Kidney epithelial cell (primary cell): Measurements from ENCODE around the gene SUN1. TPM values are rescaled to one million over a fixed set of nuclear protein-coding genes. Genes with fewer than 3 reads are reported as not detected.

Source experiments
- DNase-seq: peaks from one replicate; pipeline ENCODE4 v3.0.0-alpha.2; 2010; ENCODE audit warnings: low read depth
- H3K27me3 ChIP-seq: 2 replicates; pipeline ENCODE4 v1.6.0; 2011; ENCODE audit warnings: low read length; ENCODE audit not compliant: control insufficient read depth, insufficient read depth
- H3K36me3 ChIP-seq: 2 replicates; pipeline ENCODE4 v1.5.1; 2011; ENCODE audit warnings: low read length; ENCODE audit not compliant: control insufficient read depth, insufficient read depth
- H3K4me3 ChIP-seq: 2 replicates; pipeline ENCODE4 v1.5.1; 2011; ENCODE audit warnings: low read depth, mild to moderate bottlenecking, control low read depth, low read length
- total RNA-seq: library from RNA; depleted of rRNA; stranded (reverse); fragments of >200 nt; gene quantifications from 2 replicates; pipeline ENCODE4 v1.2.3, GENCODE V29; 2015
- TF ChIP-seq, protein P1 (sequence below): IDR thresholded peaks from 2 replicates; pipeline ENCODE4 v1.5.1; 2011; ENCODE audit warnings: mild to moderate bottlenecking, moderate library complexity, low read length, control low read depth, inconsistent platforms; ENCODE audit not compliant: insufficient read depth, poor library complexity, severe bottlenecking

Gene SUN1
- total RNA-seq, 1 donor from 2014 or later = 192 TPM

DNA sequence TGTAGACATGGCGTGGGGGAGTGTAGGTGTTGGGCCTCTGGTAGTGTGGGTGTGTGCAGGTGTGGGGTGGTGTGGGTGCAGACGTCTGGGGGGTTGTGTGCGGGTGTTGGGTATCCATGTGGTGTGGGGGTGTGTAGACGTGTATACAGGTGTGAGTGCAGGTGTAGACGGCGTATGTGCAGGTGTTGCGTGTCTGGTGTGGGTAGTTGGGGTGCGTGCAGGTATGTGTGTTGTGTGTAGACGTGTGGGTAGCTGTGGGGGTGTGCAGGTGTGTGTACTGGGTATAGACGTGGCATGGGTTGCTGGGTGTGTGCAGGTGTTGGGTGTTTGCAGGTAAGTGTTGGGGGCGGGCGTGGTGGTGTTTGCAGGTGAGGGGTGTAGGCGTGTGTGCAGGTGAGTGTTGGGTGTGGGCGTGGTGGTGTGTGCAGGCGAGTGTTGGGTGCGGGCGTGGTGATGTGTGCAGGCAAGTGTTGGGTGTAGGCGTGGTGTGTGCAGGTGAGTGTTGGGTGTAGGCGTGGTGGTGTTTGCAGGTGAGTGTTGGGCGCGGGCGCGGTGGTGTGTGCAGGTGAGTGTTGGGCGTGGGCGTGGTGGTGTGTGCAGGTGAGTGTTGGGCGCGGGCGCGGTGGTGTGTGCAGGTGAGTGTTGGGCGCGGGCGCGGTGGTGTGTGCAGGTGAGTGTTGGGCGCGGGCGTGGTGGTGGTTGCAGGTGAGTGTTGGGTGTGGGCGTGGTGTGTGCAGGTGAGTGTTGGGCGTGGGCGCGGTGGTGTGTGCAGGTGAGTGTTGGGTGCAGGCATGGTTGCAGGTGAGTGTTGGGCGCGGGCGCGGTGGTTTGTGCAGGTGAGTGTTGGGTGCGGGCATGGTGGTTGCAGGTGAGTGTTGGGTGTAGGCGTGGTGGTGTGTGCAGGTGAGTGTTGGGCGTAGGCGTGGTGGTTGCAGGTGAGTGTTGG, 60.6 kb downstream of the SUN1 start:
- Histone ChIP-seq H3K36me3 (peaks cover 1% of the 10 kb centered on the region), H3K27me3 (no peaks in the 10 kb centered on the region), H3K4me3 (no peak overlapping the region)
- DNase-seq = no peak
- TF ChIP-seq, protein P1, sequence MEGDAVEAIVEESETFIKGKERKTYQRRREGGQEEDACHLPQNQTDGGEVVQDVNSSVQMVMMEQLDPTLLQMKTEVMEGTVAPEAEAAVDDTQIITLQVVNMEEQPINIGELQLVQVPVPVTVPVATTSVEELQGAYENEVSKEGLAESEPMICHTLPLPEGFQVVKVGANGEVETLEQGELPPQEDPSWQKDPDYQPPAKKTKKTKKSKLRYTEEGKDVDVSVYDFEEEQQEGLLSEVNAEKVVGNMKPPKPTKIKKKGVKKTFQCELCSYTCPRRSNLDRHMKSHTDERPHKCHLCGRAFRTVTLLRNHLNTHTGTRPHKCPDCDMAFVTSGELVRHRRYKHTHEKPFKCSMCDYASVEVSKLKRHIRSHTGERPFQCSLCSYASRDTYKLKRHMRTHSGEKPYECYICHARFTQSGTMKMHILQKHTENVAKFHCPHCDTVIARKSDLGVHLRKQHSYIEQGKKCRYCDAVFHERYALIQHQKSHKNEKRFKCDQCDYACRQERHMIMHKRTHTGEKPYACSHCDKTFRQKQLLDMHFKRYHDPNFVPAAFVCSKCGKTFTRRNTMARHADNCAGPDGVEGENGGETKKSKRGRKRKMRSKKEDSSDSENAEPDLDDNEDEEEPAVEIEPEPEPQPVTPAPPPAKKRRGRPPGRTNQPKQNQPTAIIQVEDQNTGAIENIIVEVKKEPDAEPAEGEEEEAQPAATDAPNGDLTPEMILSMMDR = no peak

DNA sequence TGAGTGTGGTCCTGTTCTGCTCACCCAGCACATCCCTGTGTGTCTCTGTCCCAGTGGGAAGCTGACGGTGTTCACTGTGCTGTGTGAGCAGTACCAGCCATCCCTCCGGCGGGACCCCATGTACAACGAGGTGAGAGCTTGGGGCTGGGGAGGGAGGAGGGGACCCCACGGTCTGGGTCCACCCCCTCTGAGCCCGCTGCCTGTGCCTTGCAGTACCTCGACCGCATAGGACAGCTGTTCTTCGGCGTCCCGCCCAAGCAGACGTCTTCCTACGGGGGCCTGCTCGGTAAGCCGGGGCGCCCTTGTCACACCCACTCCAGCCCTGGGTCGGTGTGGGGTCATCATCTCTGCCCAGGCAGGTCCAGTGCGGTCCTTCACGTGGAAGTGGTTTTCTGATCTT, 61.4 kb downstream of the SUN1 start:
- H3K4me3 ChIP-seq = no peak overlapping the region
- no peak for DNase-seq
- H3K36me3 ChIP-seq = peaks cover 1% of the 10 kb centered on the region
- no peaks in the 10 kb centered on the region for H3K27me3 ChIP-seq
- TF ChIP-seq, protein P1 = no peak

DNA sequence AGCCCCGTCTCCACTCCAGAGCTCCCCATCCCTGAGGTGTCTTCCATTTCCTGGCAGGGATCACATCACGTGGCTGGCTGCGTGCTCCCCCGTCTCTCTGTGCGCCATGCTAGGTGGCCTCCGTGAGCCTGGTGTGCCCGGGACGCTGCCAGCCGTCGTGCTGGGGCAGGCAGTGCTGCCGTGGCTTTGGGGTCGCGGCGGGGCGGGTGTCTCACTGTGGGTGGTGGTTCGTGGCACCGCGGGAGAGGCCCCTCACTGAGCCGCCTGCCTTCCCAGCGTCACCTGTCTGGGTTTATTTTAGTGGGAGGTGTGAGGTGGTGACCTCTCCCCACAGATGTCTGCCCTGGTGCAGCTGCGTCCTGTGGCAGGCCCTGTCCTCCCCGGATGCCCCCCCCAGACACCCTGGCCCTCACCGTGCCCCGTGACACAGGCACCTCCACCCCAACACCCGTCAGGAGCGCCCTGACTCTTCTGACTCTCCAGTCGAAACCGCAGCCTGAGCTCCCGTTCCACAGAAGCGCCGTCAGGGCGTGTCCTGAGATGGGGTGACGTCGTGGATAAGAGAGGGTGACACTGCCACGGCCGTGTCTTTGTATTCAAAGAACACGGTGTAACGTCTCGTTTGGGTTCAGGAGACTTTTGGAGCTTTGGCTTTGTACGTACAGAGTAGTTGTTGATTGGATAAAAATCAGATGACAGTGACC, 62.0 kb downstream of the SUN1 start:
- Histone ChIP-seq H3K27me3 (peaks cover 3% of the 10 kb centered on the region), H3K36me3 (peaks cover 1% of the 10 kb centered on the region), H3K4me3 (no peak overlapping the region)
- DNase-seq = no peak
- TF ChIP-seq, protein P1 = no peak

DNA sequence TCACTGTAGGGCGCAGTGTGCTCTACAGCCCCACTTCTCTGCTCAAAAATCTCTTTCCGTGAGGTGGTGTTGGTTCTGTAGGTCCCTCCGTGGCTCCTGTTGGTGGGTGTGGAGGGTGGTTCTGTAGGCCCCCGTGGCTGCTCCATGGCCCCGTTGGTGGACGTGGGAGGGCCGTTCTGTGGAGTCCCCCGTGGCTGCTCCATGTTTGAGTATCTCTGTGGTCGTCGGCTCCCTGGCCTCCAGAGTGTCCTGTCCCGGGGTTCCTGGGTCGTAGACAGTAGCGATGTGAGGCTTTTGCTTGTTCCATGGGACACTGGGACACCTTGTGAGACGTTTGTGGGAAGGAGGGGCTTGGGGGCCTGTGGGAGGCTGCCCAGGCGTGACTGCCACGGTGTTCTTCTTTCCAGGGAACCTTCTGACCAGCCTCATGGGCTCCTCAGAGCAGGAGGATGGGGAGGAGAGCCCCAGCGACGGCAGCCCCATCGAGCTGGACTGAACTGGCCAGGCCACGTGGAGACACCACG, 62.7 kb downstream of the SUN1 start:
- peaks cover 1% of the 10 kb centered on the region for H3K36me3 ChIP-seq

DNA sequence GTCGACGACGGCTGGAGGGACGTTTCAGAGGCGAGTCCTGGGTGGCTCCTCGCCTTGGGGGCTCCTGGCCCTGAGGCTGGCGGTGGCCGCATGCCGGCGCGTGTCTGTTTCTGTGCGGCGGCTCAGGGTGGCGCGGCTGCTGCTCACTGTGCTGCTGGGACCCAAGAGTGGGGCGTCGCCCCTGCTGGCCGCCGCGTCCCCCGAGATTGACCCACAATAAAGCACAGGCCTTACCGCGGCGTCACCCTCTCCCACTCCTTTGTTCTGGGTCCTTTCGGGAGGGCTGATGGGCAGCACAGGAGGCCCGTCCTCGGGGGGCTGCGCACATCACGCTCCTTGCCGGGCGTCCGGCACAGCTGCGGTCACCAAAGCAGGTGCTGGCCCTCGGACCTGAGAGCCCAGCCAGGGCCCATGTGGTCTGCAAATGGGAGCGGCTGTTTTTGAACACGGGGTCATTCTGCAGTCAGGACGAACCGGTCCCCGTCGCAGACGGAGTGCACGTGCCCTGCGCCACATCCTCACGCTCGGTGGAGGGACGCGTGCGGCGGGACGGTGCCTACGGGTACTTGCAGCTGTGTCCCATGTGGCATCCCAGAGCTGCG, 63.3 kb downstream of the SUN1 start:
- DNase-seq = no peak
- peaks cover 3% of the 10 kb centered on the region for H3K27me3 ChIP-seq
- H3K4me3 ChIP-seq = no peak overlapping the region
- H3K36me3 ChIP-seq = peaks cover 1% of the 10 kb centered on the region
- TF ChIP-seq, protein P1 = no peak

More for the DNA sequence above, 62.7 kb downstream of the SUN1 start:
- no peak for DNase-seq
- no peak overlapping the region for H3K4me3 ChIP-seq
- peaks cover 3% of the 10 kb centered on the region for H3K27me3 ChIP-seq
- TF ChIP-seq, protein P1 = no peak
